EL (cell line): ENCODE measurements around the gene TMEM121B.
"Not testable (repeated sequence)": the region's sequence is repeated elsewhere in the genome, so short reads cannot be mapped to it uniquely, and the experiment has no call there.

Experiments used
- DNase-seq: peaks from one replicate; pipeline ENCODE4 v3.0.0-alpha.2; 2016

Gene TMEM121B

DNA sequence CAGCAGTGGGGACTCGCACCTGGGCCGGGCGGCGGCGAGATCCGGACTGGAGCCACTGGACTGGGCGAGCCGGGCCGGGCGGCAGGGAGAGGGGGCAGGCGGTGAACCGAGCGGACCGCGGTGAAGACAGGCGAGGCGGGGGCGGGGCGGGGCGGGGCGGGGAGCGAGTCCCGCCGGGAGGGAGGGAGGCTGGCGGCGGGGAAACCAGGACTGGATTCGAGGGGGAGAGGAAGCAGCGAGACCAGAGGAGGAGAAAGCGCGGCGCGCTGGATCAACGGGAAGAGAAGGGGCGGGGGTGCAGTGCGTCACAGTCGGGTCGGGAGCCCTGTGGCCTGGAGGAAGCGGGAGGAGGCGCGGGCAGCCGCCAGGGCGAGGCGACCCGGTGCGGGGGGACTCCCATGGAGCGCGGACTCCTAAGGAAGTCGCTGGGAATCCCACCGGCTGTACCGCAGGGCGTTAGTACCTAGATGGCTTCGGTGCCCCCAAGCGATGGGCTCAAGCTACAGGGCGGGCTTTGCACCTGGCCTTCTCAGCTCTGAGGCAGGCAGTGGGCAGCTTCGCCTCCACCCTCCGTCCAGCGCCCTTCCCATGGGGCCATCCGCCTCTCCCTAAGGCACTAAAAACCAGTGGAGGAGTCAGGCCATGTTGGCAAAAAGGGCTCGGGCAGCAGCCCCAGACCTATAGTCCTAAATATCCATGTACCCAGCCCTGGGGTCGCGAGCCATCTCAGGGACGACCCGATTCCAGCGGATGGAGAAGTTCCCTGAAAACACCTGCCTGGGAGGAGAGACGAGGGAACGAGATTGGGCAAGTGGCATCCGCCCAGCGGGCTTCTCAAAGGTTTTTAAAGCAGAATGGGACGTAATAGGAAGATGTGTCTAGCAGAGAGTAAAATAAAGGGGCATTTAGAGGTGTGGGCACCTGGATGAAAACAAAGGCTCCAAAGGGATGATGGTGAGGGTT lies at the start of gene TMEM121B:
TSS of gene TMEM121B (minus strand) at position 128 of the 963 bp plus-strand sequence. CDS start 233 bp downstream, outside the sequence.
- peak; percentile 69 for DNase-seq

DNA sequence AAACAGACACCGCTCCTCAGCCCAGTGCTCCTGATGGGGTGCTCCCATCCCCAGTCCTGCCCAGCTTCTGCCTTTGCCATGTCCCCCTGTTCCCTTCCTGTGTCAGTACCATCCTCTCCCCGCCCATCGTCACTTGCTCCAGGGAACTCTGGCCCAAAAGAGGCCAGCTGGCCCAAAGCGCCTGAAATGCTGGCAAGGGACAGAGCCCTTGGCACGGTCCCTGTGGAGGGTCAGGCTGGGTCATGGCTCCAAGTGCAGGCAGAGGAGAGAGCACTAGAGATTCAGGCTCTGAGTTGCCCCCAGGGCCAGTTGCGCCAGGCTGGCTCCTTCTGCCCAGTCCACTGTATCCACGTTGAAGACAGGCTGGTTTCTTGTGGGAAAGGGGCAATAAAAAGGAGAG lies 46.3 kb upstream of the TMEM121B start:
- no peak for DNase-seq

DNA sequence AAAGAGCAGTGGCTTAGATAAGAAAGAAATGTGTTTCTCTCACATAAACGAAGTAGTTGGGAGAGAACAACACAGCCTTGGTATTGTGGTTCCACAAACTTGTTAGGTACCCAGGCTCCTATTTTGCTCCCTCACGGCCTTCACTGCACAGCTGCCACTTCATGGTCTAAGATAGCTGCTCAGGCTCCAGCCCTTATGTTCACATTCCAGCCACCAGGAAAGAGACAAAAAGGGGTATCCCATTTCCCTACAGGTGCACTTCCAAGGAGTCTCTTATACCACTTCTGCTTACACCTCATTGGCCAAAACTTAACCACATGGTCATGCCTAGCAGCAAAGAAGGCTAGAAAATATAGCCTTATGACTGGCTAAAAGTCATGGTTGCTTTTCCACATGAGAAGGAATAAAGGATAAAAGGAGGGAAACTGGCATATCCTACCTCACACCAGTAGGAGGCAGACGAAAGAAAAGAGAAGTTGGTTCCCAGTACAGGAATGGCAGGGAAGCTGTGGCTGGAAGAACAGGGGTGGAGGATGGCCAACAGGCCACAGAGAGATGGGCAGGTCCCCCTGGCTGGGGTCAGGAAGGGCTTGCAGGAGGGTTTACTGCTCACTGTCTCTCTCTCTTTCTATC lies 43.3 kb upstream of the TMEM121B start:
- peak; percentile 13 for DNase-seq

DNA sequence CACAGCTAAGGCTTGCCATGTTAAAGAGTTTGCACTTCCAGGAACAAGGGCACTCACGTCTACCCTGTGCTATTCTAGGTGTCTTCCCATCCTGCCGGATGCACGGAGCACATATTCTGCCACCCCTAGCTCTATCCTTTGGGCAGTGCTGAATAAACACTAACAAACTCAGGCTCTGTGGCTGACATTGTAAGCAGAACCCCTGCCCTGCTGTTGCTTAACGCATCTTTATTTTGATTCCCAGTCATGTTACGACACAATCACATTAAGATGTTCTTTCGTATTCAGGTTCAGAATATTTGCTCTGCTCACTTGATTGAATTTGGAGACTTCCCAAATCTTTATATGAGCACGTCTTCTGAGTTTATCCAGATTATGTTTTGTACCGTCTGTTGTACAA lies 41.6 kb upstream of the TMEM121B start:
- no peak for DNase-seq

DNA sequence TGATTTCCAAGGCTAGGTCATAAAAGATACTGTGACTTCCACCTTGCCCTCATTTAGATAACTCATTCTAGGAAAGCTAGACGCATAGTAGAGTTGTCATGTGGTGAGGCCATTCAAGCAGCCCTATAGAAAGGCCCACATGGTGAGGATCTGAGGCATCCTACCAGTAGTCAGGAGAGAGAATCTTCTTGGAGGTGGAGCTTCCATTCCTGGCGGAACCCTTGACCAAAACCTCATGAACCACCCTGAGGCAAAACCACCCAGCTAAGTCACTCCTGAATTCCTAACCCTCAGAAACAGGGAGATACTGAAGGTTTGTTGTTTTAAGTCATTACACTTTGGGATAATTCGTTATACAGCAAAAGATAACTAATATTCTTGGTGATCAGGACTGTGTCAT lies 40.8 kb upstream of the TMEM121B start:
- DNase-seq: peak; percentile 65

DNA sequence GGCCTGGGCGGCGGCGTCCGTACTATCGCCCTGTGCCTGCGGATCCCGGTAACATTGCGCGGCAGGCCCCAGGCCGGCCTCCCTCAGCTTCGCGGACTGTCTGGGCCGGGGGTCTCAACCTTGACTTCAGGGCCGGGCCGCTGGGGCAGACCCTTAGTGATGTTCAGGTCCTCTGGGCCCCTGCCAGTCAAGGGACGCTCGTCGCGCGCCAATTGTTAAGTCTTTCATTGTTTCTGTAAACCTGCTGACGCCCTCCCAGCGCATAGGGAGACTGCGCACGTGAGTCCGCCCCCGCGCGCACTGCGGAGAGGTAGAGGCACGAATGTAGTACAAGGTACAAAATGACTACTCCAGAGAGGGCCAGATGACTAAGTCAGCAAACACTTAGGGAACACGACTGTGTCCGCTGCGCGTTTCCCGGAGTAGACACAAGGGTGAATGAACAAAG lies 38.4 kb upstream of the TMEM121B start:
- peak; percentile 59 for DNase-seq

DNA sequence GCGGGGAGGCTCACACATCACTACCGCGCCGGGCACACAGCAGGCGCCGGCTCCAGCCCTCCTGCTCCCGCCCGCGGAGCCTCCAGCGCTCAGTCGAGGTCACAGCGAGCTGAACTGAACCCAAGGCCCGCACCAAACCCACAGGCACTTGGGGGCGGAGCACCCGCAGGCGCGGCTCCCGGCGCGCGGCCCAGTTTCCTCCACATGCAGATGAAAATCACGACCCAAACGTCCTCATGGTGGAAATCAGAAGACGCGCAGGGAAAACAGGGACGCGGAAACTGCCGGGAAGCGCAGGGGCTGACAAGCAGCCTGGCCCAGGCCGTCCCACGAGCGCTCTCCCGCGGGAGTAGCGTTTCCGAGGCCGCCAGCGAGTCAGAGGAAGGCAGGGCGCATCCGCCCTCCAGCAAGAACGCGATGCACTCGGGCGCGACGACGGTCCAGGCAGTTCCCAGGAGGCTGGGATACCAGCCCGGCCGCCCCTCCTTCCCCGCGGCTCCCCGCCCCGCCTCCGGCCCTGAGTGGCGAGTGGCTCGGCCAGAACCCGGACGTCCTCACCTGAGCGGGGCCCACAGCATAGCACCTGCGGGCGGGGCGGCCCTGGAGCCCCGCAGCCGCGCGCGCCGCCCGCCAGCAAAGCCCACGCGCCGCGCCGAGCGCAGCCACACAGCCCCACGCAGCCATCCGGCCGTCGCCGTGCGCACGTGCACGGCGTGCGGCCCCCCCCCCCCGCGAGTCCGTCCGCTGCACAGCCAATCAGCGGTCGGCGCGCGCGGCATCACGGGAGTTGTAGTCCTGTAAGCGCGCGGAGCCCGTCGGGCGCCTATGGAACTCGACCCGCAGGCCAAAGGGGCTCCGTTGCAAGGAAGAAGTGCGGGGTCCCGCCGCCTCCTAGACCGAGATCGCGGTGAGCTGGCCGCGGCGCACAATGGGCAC lies 37.7 kb upstream of the TMEM121B start, which contains the start of gene HDHD5:
TSS of gene HDHD5 (minus strand) at position 710 of the 936 bp plus-strand sequence. CDS start at position 684, 26 bp downstream.
- DNase-seq: peak; percentile 91

DNA sequence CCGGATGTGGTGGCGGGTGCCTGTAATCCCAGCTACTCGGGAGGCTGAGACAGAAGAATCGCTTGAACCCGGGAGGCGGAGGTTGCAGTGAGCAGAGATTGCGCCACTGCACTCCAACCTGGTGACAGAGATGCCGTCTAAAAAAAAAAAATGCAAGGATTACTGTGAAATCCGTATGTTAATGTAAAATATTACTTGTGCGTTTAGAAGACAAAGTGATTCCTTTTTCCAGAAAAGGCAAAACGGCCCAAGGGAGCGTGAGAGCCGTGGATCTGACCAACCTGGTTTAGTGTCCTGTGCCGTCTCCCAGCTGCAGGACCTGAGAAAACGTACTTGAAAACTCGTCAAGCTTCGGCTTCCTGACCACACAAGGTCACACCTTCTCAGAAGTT lies 37.0 kb upstream of the TMEM121B start:
- no peak for DNase-seq

DNA sequence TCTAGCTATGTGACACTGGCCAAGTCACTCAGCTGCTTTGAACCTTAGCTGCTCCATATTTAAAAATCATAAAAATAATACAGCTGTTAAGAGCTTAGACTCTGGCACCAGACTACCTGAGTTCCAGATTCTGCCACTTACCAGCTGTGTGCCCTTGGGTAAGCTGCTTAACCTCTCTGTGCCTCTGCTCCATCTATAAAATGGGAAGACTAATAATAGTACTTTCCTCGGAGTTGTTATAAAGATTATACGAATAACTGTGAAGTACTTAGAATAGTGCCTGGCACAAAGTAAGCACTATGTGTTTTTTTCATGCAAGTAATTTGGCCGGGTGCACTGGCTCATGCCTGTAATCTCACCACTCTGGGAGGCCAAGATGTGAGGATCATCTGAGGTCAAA lies 36.6 kb upstream of the TMEM121B start:
- DNase-seq: no peak

DNA sequence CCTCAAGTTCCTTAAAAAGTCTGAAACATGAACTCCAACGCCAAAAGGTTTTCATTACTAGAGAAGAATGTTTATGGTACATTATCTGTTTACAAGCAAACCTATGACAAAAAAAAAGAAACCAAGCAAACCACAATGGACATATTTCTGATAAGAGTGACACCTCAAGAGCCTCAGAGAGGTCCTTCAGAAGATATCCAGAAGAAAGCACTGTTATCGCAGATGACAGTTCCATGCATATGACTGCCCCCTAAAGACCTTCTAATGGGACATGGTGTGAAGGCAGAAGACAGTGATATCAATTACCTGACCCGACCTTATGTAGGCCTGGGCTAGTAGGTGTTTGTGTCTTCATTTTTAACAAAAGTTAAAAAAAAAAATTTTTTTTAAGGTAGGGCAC lies 34.8 kb upstream of the TMEM121B start:
- no peak for DNase-seq

DNA sequence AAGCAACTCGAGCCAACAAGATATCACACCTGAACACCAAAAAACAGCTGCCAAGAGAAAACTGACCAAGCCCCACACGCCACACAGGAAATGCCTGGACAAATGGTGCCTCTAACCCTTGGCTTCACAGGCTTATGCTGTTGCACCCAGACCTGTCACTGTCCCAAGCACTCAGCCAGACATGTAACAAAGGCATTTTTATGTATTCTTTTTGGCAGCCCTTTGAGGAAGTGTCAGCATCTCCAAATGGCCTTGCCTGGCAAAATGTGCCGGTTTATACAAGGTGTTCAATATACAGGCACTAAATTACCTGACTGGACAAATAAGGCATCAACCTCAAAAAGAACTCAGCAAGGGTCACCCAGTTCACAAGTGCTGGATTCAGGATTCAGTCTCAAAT lies 31.8 kb upstream of the TMEM121B start:
- no peak for DNase-seq

DNA sequence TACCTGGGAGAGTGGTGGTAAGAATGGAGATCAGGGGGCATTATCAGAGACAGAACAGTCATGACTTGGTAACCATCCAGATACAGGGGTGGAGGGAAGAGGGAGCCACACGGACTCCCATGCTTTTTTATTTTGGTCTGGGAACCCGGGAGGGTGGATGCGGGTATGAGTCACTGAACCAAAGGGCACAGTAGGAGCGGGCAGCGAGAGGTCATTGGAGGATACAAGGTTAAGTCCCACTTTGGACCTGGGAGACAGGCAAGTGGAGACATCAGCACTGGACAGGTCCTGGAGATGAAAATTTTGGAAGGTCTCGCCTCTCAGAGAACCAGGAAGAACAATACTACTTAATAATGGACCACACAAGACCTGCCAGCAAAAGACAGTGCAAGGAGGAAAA lies 31.2 kb upstream of the TMEM121B start:
- no peak for DNase-seq

DNA sequence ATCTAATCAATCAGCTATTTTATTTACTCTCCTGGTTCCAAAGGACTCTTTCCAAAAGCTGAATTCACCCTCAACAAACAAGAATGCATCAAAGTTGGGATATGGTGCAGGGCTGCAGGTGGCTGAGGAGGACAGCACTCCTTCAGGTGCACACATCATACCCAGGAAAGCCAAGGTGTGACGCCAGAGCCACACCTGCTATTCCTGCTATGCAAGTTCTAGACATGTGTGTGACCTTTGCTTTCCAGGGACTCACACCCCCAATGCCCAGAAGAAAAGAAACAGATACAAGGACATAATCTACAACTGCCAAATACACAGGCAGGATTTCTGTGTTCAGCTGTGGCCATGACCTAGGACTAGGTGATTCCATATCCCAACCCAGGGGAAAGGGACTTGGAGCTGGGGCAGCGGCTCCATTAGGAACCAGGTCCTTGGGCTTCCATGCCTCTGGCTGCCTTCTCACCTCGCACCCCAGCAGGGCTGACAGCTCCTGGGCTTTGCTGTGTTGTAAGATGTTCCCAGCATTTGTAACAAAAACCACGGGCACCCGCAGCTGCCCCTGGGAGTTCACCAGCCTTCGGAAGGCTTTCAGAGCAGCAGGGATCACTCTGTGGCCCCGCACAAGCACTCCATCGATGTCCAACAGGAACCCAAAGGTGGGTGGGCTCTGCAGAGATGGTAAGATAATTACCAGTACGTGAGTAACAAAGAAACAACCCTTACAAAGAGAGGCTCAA lies 28.1 kb upstream of the TMEM121B start:
- DNase-seq: no peak

DNA sequence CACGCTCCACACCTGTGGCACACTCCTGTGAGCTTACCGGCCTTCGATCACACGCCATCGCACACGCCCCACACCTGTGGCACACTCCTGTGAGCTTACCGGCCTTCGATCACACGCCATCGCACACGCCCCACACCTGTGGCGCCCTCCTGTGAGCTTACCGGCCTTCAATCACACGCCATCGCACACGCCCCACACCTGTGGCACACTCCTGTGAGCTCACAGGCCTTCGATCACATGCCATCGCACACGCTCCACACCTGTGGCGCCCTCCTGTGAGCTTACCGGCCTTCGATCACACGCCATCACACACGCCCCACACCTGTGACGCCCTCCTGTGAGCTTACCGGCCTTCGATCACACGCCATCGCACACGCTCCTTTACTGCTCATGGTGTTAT lies 26.3 kb upstream of the TMEM121B start:
- DNase-seq: not testable (repeated sequence)

DNA sequence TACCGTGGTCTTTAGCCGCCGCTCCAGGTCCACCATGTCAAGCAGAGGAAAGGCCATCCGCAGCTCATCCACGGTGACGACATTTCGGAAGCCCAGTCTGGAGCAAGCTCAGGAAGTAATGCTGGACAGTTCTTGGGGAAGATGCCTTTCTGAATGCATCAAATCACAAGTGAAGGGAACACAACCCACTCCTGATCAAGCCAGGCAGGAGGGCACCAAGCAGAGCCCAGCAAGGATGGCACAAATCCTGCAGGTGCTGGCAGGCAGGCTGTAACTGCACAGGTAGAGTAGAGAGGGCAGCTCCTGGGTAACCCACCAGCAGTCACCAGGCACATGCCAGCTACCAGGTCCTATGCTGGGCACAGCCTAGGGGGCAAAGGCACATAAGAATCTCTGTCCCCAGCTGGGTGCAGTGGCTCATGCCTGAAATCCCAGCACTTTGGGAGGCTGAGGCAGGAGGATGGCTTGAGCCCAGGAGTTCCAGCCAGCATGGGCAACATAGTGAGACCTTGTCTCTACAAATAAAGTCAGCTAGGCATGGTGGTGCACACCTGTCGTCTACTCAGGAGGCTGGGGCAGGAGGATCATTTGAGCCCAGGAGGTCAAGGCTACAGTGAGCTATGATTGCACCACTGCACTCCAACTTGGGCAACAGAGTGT lies 24.0 kb upstream of the TMEM121B start:
- no peak for DNase-seq

DNA sequence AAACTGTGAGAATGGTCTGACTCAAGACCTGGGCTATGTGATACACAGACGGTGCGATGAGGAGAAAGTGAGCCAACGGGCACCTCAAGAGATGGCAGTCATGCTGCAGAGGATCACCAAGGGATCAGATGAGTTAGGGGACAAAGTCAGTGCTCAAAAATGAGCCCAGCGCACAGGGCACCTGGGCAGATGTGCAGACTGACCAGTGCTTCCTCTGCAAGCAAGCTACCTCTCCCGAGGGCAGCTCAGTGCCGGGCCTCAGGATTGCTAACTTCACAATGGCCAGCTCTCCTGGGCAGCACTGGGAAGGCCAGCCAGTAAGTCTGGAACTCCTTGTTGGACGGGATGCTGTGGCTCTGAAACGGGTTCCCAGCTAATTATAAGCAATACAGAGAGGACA lies 22.7 kb upstream of the TMEM121B start:
- no peak for DNase-seq

DNA sequence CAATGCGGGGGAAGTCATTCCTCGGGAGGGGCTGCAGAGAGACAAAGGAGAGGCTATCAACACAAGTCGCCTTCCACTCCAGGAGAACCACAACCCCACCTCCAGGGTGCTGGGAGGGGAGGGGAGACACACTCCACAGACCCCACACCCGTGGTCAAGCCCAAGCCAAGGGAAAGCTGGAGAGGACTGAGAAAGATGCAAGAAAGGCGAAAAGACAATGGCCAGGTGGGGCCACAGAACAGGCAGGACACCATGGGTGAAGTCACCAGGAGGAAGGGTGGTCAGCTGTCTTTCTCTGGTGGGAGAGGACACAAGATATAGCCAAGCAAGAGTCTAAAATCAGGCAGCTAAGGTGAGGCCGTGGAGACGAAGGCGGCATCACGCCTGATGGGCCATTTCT lies 21.9 kb upstream of the TMEM121B start:
- no peak for DNase-seq

DNA sequence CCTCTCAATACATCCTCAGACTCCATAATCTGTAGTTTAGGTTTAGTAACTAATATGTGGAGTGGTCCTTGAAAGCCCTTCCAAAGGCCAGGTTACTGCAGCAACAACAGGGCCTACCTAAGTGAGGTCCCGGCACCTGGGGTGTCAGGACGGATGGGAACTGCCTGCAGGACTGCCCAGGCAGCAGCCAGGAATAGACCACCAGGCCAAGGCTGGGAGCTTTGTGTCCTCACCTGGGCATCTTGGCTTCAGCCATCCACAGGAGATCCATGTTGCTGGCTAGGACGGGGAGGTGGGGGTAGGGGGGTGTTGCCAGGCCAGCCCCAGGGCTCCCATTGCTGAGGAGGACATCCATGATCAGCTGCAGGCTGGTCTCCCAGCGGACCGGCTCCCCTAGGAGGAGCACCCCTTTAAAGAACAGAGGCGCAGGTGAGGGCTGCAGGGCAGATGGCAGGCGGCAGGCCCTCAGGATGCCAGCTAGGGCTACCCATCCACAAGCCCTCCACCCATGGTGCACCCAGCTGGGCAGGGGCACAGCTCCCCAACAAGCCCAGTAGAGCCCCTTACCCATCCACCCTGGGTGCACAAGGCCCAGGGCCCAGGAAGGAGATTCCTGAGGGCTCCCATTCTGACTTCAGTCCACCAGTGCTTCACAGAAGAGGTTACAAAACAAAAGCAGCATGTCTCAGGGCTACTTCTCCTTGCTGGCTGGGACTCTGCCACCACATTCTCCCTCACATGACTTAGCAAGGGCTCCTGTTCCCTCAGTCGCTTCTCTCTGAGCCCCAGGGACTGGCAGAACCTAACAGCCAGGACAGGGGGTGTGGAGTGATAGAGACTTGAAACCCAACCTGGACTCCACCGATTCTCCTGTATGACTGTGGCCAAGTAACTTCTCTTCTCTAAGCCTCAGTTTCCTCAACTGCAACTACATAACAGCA lies 19.9 kb upstream of the TMEM121B start:
- DNase-seq: no peak

DNA sequence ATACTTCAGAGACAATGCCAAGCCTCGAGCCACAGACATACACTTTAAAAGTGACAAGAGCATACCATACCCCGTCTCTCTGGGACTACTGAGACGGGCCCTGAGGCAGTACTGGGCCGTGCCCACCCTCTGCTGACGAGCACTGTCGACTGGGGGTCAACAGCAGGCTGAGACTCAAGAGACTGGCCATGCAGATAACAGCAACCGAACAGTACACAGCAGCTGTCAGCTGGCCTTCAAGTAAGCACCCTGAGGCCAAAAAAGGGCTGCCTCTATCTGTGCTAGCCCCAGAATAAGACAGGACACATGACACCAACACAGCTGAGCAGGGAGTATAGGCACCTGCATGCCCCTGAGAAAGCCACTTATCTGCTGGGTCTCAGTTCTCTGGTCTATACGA lies 18.9 kb upstream of the TMEM121B start:
- no peak for DNase-seq

DNA sequence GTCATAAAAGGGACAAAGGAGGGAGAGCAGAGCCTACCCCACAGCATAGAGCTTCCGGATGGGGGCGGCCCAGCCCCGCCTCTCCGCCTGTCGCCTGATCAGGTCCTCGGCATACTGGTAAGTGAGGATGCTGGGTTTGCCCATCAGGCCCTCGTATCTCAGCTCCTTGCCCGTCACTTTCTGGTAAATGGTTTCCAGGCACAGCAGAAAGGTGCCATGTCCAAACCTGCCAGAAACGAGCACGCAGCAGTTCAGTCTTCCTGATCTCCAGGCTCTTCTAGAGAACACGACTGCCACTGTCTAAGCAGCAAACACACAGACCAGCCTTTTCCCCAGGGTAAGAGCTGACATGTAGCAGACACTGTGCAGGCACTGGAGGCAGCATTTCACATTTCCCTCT lies 17.4 kb upstream of the TMEM121B start:
- DNase-seq: no peak
